Articular chondrocyte of knee joint (primary cell): ENCODE data around the gene ST8SIA3. TPM values are rescaled to one million over a fixed set of nuclear protein-coding genes. Genes with fewer than 3 reads are reported as not detected.

Source experiments
- total RNA-seq: library from RNA; depleted of rRNA; stranded (reverse); fragments of >200 nt; gene quantifications from 2 replicates; pipeline ENCODE4 v1.2.3, GENCODE V29; 2012

ST8SIA3 gene, protein sequence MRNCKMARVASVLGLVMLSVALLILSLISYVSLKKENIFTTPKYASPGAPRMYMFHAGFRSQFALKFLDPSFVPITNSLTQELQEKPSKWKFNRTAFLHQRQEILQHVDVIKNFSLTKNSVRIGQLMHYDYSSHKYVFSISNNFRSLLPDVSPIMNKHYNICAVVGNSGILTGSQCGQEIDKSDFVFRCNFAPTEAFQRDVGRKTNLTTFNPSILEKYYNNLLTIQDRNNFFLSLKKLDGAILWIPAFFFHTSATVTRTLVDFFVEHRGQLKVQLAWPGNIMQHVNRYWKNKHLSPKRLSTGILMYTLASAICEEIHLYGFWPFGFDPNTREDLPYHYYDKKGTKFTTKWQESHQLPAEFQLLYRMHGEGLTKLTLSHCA
- total RNA-seq, result not detected in 2 replicates

GRCh38 chr18:57352271-57352701 lies at the start of gene ST8SIA3:
ST8SIA3 (plus strand) TSS chr18:57352557; CDS start chr18:57352847, 290 bp downstream.

Other genes with a start within 250 kb of the ST8SIA3 start
- not detected in 2 replicates for gene BOD1L2, start 205.5 kb upstream of the ST8SIA3 start, total RNA-seq
- gene ONECUT2, start 82.8 kb downstream of the ST8SIA3 start, total RNA-seq, result under 0.01 TPM in 2 replicates
- 34.6 and 35.8 TPM in 2 replicates for gene FECH, start 234.1 kb downstream of the ST8SIA3 start, total RNA-seq